Immature natural killer cell (primary cell): ENCODE data around the gene SOCS7. TPM values are rescaled to one million over a fixed set of nuclear protein-coding genes. Genes with fewer than 3 reads are reported as not detected.

Experiments
- DNase-seq, 3 donors: peaks; one replicate each; pipeline ENCODE4 v3.0.0; 2022; ENCODE audit warnings: mixed read lengths in 1 of 3
- H3K27ac Mint-ChIP-seq, 6 donors: one replicate each; pipeline ENCODE4 v1.8.0; 2020; ENCODE audit warnings: mixed read lengths in 6 of 6, mild to moderate bottlenecking in 5 of 6, inconsistent platforms in 4 of 6, moderate library complexity in 3 of 6
- H3K27me3 Mint-ChIP-seq, 3 donors: one replicate each; pipeline ENCODE4 v1.8.0; 2020 to 2021; ENCODE audit warnings: low read depth in 3 of 3, mild to moderate bottlenecking in 3 of 3, mixed read lengths in 3 of 3, moderate library complexity in 3 of 3, inconsistent platforms in 1 of 3
- H3K36me3 Mint-ChIP-seq, 3 donors: one replicate each; pipeline ENCODE4 v1.8.0; 2020; ENCODE audit warnings: mixed read lengths in 3 of 3, inconsistent platforms in 2 of 3, mild to moderate bottlenecking in 2 of 3
- H3K4me1 Mint-ChIP-seq, 2 donors: one replicate each; pipeline ENCODE4 v1.8.0; 2020; ENCODE audit warnings: inconsistent platforms in 2 of 2, mild to moderate bottlenecking in 2 of 2, mixed read lengths in 2 of 2, moderate library complexity in 1 of 2
- H3K4me3 Mint-ChIP-seq, 5 donors: one replicate each; pipeline ENCODE4 v1.8.0; 2020; ENCODE audit warnings: mild to moderate bottlenecking in 5 of 5, mixed read lengths in 5 of 5, inconsistent platforms in 3 of 5, moderate library complexity in 3 of 5
- H3K9me3 Mint-ChIP-seq, 6 donors: one replicate each; pipeline ENCODE4 v1.8.0; 2020; ENCODE audit warnings: mild to moderate bottlenecking in 6 of 6, mixed read lengths in 6 of 6, inconsistent platforms in 4 of 6, moderate library complexity in 3 of 6
- polyA plus RNA-seq, 3 donors: library from polyadenylated mRNA; unstranded; fragments of 300-500 nt; fragmentation: Illumina TruSeq; gene quantifications; one replicate each; pipeline ENCODE4 v1.2.3, GENCODE V29; 2021

The SOCS7 gene, protein sequence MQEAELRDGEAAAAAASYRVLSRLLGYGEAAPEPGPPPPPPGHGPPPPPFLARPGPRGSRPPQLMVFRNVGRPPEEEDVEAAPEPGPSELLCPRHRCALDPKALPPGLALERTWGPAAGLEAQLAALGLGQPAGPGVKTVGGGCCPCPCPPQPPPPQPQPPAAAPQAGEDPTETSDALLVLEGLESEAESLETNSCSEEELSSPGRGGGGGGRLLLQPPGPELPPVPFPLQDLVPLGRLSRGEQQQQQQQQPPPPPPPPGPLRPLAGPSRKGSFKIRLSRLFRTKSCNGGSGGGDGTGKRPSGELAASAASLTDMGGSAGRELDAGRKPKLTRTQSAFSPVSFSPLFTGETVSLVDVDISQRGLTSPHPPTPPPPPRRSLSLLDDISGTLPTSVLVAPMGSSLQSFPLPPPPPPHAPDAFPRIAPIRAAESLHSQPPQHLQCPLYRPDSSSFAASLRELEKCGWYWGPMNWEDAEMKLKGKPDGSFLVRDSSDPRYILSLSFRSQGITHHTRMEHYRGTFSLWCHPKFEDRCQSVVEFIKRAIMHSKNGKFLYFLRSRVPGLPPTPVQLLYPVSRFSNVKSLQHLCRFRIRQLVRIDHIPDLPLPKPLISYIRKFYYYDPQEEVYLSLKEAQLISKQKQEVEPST
- under 1 TPM; 0.62 to 0.77 (median 0.64) TPM for polyA plus RNA-seq

DNA sequence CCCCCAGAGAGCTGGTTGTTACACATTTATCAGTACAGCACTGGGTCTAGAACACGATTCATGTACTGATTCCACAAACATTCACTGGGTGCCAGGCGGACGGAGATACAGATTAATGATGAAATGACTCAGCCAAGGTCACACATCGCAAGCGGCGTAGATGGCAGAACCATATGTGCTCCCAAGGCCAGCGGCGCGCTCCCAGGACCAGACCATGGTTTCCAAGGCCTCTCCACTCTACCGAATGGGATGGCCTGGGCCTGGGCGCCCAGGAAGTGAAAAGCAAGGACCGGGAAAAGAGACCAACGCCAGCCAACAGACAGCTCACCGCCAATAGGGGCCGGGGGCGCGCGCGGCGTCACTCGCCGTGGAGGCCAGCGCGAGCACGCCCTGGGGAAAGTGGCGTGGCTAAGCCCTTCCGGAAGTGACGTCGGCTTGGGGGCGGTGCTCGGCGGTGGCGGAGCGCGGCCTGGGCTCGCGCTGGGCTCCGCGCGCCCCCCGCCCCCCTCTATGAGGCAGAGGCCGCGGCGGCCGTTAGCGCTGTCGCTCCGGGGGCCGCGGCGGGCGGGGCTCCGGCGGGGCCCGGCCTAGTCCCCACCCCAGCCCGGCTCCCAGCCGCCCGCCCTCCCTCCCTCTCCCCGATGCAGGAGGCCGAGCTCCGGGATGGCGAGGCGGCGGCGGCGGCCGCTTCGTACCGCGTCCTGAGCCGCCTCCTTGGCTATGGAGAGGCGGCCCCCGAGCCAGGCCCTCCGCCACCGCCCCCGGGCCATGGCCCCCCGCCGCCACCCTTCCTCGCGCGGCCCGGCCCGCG is at the start of gene SOCS7:
SOCS7 (plus strand) TSS at position 433 of the 811 bp plus-strand sequence; CDS start at position 642, 209 bp downstream.
- DNase-seq, result peak; percentile 91 to 94 (median 92)
- peaks cover 0 to 4% (median 4%) of the 10 kb centered on the region in 3 donors for H3K27me3 Mint-ChIP-seq
- H3K4me1 Mint-ChIP-seq, result peaks cover 30 to 42% of the 10 kb centered on the region in 2 donors
- H3K4me3 Mint-ChIP-seq, result peak within 1 kb of the TSS; percentile 86 to 98 (median 95)
- H3K9me3 Mint-ChIP-seq, result no peaks in the 10 kb centered on the region
- peak within 1 kb of the TSS; percentile 84 to 98 (median 96) for H3K27ac Mint-ChIP-seq
- H3K36me3 Mint-ChIP-seq, result no peaks in the 10 kb centered on the region

DNA sequence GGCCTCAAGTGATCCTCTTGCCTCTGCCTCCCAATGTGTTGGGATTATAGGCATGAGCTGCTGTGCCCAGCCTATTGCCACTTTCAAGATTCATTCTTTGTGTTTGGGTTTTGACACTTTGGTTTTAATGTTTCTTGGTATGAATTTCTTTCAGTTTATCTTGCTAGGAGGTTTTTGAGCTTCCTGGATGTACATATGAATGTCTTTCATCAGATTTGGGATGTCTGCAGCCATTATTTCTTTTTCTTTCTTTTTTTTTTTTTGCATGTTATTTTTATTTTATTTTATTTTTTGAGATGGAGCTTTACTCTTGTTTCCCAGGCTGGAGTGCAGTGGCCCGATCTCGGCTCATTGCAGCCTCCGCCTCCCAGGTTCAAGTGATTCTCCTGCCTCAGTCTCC is 36.1 kb upstream of the SOCS7 start:
- H3K27ac Mint-ChIP-seq, result no peak overlapping the region
- H3K4me3 Mint-ChIP-seq, result no peak overlapping the region
- H3K4me1 Mint-ChIP-seq, result no peaks in the 10 kb centered on the region
- H3K9me3 Mint-ChIP-seq, result no peaks in the 10 kb centered on the region
- no peak for DNase-seq
- peaks cover 11 to 25% (median 15%) of the 10 kb centered on the region in 3 donors for H3K36me3 Mint-ChIP-seq
- H3K27me3 Mint-ChIP-seq, result peaks cover 0 to 4% (median 0%) of the 10 kb centered on the region in 3 donors

DNA sequence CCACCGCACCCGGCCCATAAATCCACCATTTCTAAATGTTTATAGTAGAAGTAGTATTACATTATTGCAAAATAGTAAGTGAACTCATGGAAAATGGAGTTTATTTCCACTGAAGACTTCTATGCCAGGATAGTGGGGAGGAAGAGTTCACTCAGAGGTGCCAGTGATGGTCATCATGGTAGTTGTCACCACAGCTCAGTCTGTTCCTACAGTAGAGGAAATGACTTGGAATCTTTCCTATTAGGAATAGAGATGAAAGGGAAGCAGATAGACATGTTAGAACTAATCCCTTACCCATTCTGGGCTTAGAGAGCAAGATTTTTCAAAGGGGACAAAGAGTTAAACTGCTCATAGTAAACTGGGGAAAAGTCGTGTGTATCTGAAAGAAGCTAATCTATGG is 34.6 kb upstream of the SOCS7 start:
- Mint-ChIP-seq H3K4me3 (no peak overlapping the region), H3K4me1 (no peaks in the 10 kb centered on the region), H3K27me3 (peaks cover 0 to 8% (median 0%) of the 10 kb centered on the region in 3 donors), H3K9me3 (no peaks in the 10 kb centered on the region), H3K36me3 (peaks cover 18 to 31% (median 21%) of the 10 kb centered on the region in 3 donors), H3K27ac (no peak overlapping the region)
- no peak for DNase-seq

DNA sequence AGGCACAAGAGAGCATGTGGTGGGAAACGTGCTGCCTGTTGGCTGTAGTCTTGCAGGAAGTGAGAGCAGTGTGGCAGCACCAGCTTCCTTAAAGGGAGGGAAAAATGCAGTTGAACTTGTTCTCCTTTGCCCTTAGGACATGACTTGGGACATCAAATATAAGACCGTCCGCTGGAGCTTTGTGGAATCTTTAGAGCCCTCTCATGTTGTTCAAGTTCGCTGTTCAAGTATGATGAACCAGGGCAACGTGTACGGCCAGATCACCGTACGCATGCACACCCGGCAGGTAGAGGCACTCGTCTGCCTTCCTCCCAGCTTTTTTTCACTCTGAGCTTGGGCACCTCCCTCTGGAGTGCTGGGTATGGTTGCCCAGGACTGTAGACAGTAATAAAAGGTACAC is 31.2 kb upstream of the SOCS7 start:
- peaks cover 18 to 27% (median 25%) of the 10 kb centered on the region in 3 donors for H3K36me3 Mint-ChIP-seq
- no peaks in the 10 kb centered on the region for H3K9me3 Mint-ChIP-seq
- no peak overlapping the region for H3K27ac Mint-ChIP-seq
- H3K4me3 Mint-ChIP-seq, result no peak overlapping the region
- H3K4me1 Mint-ChIP-seq, result no peaks in the 10 kb centered on the region
- H3K27me3 Mint-ChIP-seq, result peaks cover 0 to 8% (median 0%) of the 10 kb centered on the region in 3 donors
- no peak for DNase-seq

DNA sequence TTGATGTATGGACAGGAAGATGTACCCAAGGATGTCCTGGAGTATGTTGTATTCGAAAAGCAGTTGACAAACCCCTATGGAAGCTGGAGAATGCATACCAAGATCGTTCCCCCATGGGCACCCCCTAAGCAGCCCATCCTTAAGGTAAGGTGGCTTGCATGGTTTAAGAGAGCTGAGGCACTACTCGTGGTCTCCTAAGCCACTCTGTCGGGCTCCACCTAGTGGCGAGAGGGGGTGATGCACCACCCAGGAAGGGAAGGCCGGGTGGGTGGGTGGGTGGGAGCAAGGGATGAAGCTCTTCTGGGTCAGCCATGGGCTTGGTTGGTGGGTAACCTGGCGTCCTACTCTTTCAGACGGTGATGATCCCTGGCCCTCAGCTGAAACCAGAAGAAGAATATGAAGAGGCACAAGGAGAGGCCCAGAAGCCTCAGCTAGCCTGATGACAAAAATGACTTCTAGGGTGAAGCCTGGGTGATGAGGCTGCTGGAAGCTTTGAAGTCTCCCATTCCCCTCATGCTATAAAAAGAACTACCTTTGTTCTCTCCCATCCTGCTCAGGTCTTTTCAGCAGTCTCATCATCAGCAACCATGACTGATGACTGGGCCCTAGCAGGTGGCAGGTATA is 29.4 kb upstream of the SOCS7 start:
- H3K9me3 Mint-ChIP-seq, result no peaks in the 10 kb centered on the region
- no peak overlapping the region for H3K4me3 Mint-ChIP-seq
- H3K27ac Mint-ChIP-seq, result no peak overlapping the region
- H3K36me3 Mint-ChIP-seq, result peaks cover 14 to 23% (median 21%) of the 10 kb centered on the region in 3 donors
- H3K4me1 Mint-ChIP-seq, result no peaks in the 10 kb centered on the region
- DNase-seq, result peak; percentile 43 to 59 (median 52)
- H3K27me3 Mint-ChIP-seq, result peaks cover 0 to 8% (median 1%) of the 10 kb centered on the region in 3 donors

DNA sequence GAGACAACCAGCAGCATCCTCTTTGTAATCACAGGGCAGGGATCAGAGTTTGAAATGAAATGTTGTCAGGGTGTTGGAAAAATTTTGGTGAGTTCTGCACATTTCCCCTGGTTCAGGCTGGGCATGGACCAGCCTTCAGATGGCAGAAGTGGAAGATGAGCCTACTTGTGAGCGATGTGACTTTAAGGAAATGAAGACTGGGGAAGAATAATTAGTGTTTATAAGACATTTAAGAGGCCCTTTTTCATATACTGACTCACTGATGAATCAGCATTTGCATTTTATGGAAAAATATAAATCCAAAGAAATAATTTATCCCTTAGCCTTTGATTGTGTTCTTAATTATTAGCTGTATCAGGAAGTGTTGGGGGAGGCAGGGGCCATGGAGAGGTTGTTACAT is 28.7 kb upstream of the SOCS7 start:
- Mint-ChIP-seq H3K27me3 (peaks cover 1 to 8% (median 4%) of the 10 kb centered on the region in 3 donors), H3K27ac (no peak overlapping the region), H3K9me3 (no peaks in the 10 kb centered on the region), H3K4me1 (no peaks in the 10 kb centered on the region), H3K4me3 (no peak overlapping the region), H3K36me3 (peaks cover 14 to 19% (median 17%) of the 10 kb centered on the region in 3 donors)
- no peak for DNase-seq

DNA sequence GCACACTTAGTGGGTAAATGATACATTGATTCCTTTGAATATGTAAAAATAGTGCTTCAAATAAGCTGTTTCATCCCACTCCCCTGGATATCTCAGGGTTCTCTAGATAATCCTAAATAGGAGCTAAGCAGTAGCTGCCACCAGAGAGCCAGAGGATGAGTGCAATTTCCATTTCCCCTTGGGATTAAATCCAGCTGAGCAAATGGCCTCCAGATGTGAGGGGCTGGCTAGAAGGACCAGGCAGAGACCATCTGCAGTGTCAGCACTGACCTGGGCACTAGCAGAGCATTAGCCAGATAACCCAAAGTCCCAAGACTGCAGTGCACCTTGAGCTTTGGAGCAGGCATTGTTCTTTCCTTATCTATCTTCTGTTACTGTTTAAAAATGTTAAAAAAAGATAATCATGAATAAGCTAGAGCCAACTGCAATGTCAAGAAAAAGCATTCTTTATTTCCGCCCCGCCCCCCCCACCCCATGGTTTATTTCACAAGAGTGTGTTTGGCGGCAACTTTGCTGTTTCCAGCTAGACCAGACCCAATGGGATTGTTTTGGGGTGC is 27.4 kb upstream of the SOCS7 start:
- Mint-ChIP-seq H3K9me3 (no peaks in the 10 kb centered on the region), H3K36me3 (peaks cover 11 to 18% (median 16%) of the 10 kb centered on the region in 3 donors), H3K27me3 (peaks cover 1 to 10% (median 5%) of the 10 kb centered on the region in 3 donors), H3K27ac (no peak overlapping the region), H3K4me3 (no peak overlapping the region), H3K4me1 (no peaks in the 10 kb centered on the region)
- DNase-seq, result no peak

DNA sequence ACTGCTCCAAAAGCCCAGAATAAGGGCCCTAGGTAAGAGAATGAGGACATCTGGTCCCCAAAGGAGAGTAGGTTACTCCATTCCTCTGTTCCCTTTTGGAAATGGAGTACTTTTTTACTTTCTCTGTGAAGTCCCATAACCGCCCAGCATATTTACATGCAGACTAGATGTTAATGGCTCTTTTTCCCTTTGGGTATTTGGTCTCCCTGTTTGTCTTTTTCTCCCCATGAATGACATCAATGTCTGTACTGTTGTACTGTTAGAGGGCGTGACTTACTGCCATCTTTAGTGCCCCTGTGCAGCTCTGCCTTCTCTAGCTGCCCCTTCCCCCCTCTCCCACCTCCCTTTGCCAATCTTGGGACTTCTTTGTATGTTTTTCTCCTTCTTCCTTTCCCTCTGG is 26.9 kb upstream of the SOCS7 start:
- no peak for DNase-seq
- Mint-ChIP-seq H3K4me1 (no peaks in the 10 kb centered on the region), H3K9me3 (no peaks in the 10 kb centered on the region), H3K4me3 (no peak overlapping the region), H3K36me3 (peaks cover 11 to 18% (median 16%) of the 10 kb centered on the region in 3 donors), H3K27ac (no peak overlapping the region), H3K27me3 (peaks cover 1 to 10% (median 5%) of the 10 kb centered on the region in 3 donors)

DNA sequence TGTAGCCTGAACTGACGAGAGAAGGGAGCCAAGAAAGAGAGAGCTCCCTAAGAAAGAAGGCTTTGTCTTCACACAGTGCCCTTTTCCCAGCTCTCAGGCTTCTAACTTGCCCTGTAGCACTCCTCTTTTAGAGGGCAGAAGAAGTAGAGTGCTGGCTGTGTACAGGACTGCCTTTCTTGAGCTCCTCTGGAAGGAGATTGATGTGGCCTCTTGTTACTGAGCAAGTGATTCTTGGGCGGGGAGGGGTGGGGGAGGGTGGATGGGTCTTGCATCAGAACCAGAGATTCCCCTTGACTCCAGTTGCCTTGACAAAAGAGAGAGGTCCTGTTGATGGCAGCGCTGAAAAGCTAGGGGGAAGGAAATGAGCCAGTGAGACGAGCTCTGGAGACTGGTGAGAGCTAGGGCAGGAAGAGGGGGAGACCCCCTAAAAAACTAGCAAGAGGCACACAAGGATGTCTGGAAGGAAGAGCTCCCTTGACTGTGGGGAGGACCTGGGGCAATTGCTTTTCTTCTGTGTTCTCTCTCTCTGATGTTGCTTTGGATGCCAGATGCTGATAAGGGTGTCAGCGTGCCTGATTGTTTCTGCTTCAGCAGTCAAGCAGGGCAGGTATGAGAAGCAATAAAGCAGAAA is 26.3 kb upstream of the SOCS7 start:
- Mint-ChIP-seq H3K27ac (peak overlapping the region in 1 of 6 donors; percentile 66), H3K36me3 (peaks cover 7 to 14% (median 12%) of the 10 kb centered on the region in 3 donors), H3K27me3 (peaks cover 1 to 9% (median 8%) of the 10 kb centered on the region in 3 donors), H3K4me1 (no peaks in the 10 kb centered on the region), H3K9me3 (no peaks in the 10 kb centered on the region), H3K4me3 (no peak overlapping the region)
- DNase-seq, result no peak

DNA sequence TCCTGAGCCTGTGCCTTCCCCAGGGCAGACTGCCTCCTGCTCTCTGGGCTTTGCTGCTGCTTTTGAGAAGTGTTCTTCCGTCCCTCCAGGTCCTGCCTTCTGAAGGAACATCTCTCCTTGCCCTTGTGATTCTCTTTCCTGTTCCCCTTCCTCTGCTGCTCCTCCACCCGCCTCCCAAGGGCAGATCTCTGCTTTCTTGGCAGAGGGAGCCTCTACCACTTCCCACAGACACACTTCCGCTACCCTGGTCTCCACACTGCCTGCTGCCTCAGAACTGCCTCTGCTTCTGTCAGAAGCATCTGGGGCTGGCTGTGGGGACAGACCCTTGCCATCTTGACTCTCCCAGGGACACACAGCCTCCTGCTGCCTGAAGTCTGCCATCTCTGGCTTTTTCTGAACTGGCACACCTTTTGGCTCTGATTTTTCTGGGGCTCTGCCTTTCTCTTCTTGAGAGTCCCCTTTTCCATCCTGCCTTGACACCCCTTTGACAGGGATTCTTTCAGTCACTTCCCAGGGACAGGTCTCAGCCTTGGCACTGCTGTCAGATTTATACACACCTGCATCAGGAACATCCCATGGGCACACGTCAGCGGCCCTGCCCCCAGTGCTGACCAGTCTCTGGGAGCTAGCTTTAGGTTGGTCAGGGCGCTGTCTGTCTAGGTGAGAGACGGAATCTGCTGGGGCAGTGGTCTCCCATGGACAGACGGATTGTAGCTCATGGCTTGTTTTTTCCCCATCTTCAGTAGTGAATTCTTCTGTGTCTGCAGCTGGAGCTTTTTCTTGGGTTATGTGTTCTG is 24.4 kb upstream of the SOCS7 start:
- Mint-ChIP-seq H3K4me3 (peak overlapping the region in 1 of 5 donors; percentile 33), H3K27ac (no peak overlapping the region)

DNA sequence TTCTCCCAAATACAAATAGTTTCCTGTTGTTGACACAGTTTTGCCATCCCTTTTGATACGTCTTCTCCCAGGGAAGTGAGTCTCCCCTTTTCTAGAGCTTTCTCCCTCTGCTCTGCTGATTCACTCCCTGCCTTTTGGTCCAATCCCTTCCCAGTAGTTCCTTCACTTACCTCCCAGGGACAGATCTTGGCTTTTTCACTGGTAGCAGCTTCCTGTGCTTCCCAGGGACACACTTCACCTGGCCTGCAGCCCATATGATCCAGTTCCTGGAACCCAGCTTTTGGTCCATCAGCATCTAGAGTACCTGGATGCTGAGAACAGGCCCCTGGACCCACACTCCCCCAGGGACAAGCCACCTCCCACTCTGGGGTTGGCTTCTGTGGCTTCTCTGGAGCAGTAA is 23.7 kb upstream of the SOCS7 start:
- Mint-ChIP-seq H3K36me3 (peaks cover 0 to 4% (median 2%) of the 10 kb centered on the region in 3 donors), H3K27ac (no peak overlapping the region), H3K27me3 (peaks cover 2 to 17% (median 3%) of the 10 kb centered on the region in 3 donors), H3K9me3 (no peaks in the 10 kb centered on the region), H3K4me1 (no peaks in the 10 kb centered on the region), H3K4me3 (no peak overlapping the region)
- no peak for DNase-seq

More for the DNA sequence above, 24.4 kb upstream of the SOCS7 start:
- peaks cover 0 to 8% (median 6%) of the 10 kb centered on the region in 3 donors for H3K36me3 Mint-ChIP-seq
- H3K4me1 Mint-ChIP-seq, result no peaks in the 10 kb centered on the region
- no peaks in the 10 kb centered on the region for H3K9me3 Mint-ChIP-seq
- no peak for DNase-seq
- peaks cover 3 to 14% (median 4%) of the 10 kb centered on the region in 3 donors for H3K27me3 Mint-ChIP-seq

DNA sequence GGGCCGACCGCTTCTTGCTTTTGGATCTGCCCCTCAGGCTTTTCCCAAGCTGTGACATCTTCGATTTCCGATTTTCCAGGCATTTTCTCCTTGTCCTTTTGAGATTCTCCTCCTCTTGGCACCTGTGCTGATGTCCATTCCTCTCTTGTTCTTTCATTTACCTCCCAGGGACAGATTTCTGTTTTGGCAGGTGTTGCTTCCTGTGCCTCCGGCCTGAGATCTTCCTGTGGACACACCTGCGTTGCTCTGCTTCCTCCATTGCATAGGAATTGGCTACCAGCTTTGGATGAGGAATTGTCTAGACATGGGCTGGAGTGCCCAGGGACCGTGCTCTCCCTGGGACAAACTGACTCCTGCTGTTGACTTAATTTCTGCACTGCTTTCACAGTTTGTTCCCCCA is 23.0 kb upstream of the SOCS7 start:
- Mint-ChIP-seq H3K4me3 (no peak overlapping the region), H3K27ac (no peak overlapping the region), H3K27me3 (peaks cover 2 to 17% (median 3%) of the 10 kb centered on the region in 3 donors), H3K4me1 (no peaks in the 10 kb centered on the region), H3K36me3 (peaks cover 0 to 4% (median 0%) of the 10 kb centered on the region in 3 donors), H3K9me3 (no peaks in the 10 kb centered on the region)
- no peak for DNase-seq
